ENCODE measurements around the gene LDLRAD3. TPM values are rescaled to one million over a fixed set of nuclear protein-coding genes. Genes with fewer than 3 reads are reported as not detected.

LDLRAD3 gene
- total and polyA plus RNA-seq, 12 donors = 5.4 to 16.7 (median 10.2) TPM

DNA sequence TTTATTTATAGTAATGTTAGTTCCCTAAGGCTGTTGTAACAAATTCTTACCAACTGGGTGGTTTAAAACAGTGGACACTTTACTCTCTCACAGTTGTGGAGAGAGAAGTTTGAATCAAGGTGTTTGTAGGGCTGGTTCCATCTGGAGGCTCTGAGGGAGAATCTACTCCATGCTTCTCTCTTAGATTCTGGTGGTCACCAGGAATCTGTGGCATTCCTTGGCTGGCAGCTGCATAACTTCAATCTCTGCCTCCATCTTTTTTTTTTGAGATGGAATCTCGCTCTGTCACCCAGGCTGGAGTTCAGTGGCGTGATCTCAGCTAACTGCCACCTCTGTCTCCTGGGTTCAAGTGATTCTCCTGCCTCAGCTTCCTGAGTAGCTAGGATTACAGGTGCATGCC is 46.3 kb downstream of the LDLRAD3 start:
- no peaks in the 10 kb centered on the region for H3K36me3 ChIP-seq (replicated peaks in 1 of 2)
- no peak for DNase-seq
- TF ChIP-seq, protein P1, sequence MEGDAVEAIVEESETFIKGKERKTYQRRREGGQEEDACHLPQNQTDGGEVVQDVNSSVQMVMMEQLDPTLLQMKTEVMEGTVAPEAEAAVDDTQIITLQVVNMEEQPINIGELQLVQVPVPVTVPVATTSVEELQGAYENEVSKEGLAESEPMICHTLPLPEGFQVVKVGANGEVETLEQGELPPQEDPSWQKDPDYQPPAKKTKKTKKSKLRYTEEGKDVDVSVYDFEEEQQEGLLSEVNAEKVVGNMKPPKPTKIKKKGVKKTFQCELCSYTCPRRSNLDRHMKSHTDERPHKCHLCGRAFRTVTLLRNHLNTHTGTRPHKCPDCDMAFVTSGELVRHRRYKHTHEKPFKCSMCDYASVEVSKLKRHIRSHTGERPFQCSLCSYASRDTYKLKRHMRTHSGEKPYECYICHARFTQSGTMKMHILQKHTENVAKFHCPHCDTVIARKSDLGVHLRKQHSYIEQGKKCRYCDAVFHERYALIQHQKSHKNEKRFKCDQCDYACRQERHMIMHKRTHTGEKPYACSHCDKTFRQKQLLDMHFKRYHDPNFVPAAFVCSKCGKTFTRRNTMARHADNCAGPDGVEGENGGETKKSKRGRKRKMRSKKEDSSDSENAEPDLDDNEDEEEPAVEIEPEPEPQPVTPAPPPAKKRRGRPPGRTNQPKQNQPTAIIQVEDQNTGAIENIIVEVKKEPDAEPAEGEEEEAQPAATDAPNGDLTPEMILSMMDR (IDR thresholded peaks at IDR 0.05) = no peak
- TF ChIP-seq POLR2A (IDR thresholded peaks at IDR 0.05) = no peak
- H3K27ac ChIP-seq = no peak overlapping the region
- no peaks in the 10 kb centered on the region for H3K27me3 ChIP-seq
- WGBS, 4 donors = 96 to 99% (median 98%) methylated on average over 2 of the region's 2 CpGs
- no peak overlapping the region for H3K4me3 ChIP-seq
- no peaks in the 10 kb centered on the region for H3K4me1 ChIP-seq (replicated peaks in 1 of 2)
- intact Hi-C loops (cut with DNase I) = no loop called here
- no peaks in the 10 kb centered on the region for H3K9me3 ChIP-seq (replicated peaks in 1 of 3)

- no peaks in the 10 kb centered on the region for H3K4me1 ChIP-seq (replicated peaks in 1 of 2)
- no peaks in the 10 kb centered on the region for H3K9me3 ChIP-seq (replicated peaks in 1 of 3)
- H3K36me3 ChIP-seq (replicated peaks in 1 of 2) = no peaks in the 10 kb centered on the region
- no peaks in the 10 kb centered on the region for H3K27me3 ChIP-seq
- 90 to 100% (median 95%) methylated on average over 3 of the region's 3 CpGs for WGBS, 4 donors
- H3K4me3 ChIP-seq = no peak overlapping the region
- intact Hi-C loops (cut with DNase I) = no loop called here
- TF ChIP-seq, protein P1 (IDR thresholded peaks at IDR 0.05) = no peak
- no peak for TF ChIP-seq POLR2A (IDR thresholded peaks at IDR 0.05)
- DNase-seq = no peak
- no peak overlapping the region for H3K27ac ChIP-seq
Observed at GRCh38 chr11:35990816-35991215, 47.0 kb downstream of the LDLRAD3 start.

GRCh38 chr11:35992548-35992947 is 48.7 kb downstream of the LDLRAD3 start:
- Histone ChIP-seq H3K36me3 (replicated peaks in 1 of 2) (no peaks in the 10 kb centered on the region), H3K27ac (no peak overlapping the region), H3K27me3 (no peaks in the 10 kb centered on the region), H3K9me3 (replicated peaks in 1 of 3) (no peaks in the 10 kb centered on the region), H3K4me1 (replicated peaks in 1 of 2) (no peaks in the 10 kb centered on the region), H3K4me3 (no peak overlapping the region)
- no peak for TF ChIP-seq POLR2A (IDR thresholded peaks at IDR 0.05)
- TF ChIP-seq, protein P1 (IDR thresholded peaks at IDR 0.05) = no peak
- intact Hi-C loops (cut with DNase I) = no loop called here
- DNase-seq = no peak

DNA sequence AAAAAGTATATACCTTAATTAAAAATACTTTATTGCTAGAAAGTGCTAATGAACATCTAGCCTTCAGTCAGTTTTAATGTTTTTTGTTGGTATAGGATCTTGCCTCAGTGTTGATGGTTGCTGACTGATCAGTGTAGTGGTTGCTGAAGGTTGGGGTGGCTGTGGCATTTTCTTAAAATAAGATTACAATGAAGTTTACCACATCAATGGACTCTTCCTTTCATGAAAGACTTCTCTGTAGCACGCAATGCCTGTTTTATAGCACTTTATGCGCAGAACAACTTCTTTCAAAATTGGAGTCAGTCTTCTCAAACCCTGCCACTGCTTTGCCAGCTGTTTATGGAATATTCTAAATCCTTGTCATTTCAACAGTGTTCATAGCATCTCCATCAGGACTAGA is 50.6 kb downstream of the LDLRAD3 start:
- intact Hi-C loops (cut with DNase I) = no loop called here
- no peak overlapping the region for H3K4me3 ChIP-seq
- H3K4me1 ChIP-seq (replicated peaks in 1 of 2) = no peaks in the 10 kb centered on the region
- no peaks in the 10 kb centered on the region for H3K9me3 ChIP-seq (replicated peaks in 1 of 3)
- H3K36me3 ChIP-seq (replicated peaks in 1 of 2) = no peaks in the 10 kb centered on the region
- no peak for DNase-seq
- WGBS, 4 donors = 87 to 98% (median 98%) methylated on average over 2 of the region's 2 CpGs
- no peaks in the 10 kb centered on the region for H3K27me3 ChIP-seq
- no peak for TF ChIP-seq POLR2A (IDR thresholded peaks at IDR 0.05)
- no peak overlapping the region for H3K27ac ChIP-seq

DNA sequence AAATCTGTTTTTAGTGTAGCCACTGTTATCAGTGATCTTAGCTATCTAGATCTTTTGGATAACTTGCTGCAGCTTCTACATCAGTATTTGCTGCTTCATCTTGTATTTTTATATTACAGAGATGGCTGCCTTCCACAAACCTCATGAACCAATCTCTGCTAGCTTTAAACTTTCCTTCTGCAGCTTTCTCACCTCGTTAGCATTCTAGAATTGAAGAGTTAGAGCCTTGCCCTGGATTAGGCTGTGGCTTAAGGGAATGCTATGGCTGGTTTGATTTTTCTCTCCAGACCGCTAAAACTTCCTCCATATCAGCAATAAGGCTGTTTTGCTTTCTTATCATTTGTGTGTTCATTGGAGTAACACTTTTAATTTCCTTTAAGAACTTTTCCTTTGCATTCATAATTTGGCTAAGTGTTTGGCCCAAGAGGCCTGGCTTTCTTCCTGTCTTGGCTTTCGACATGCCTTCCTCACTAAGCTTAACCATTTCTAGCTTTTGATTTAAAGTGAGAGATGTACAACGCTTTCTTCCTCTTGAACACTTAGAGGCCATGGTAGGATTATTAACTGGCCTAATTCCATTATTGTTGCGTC is 51.9 kb downstream of the LDLRAD3 start:
- Histone ChIP-seq H3K36me3 (replicated peaks in 1 of 2) (no peaks in the 10 kb centered on the region), H3K4me3 (no peak overlapping the region), H3K27ac (no peak overlapping the region), H3K4me1 (replicated peaks in 1 of 2) (no peaks in the 10 kb centered on the region), H3K9me3 (replicated peaks in 1 of 3) (no peaks in the 10 kb centered on the region), H3K27me3 (no peaks in the 10 kb centered on the region)
- intact Hi-C loops (cut with DNase I) = no loop called here
- TF ChIP-seq POLR2A (IDR thresholded peaks at IDR 0.05) = no peak
- TF ChIP-seq, protein P1 (IDR thresholded peaks at IDR 0.05) = no peak
- no peak for DNase-seq
- 72 to 84% (median 80%) methylated on average over 5 of the region's 5 CpGs for WGBS, 4 donors

Measured in adrenal gland (tissue), 12 donors.